Activated gamma-delta T cell treated with Interleukin-2 at 50 U/mL for 16 hours (primary cell): ENCODE results near the gene CERS4.
"Not testable (repeated sequence)": the region's sequence is repeated elsewhere in the genome, so short reads cannot be mapped to it uniquely, and the experiment has no call there.

Experiments
- DNase-seq: peaks from one replicate; pipeline ENCODE4 v3.0.0-alpha.2; 2020

Gene CERS4

GRCh38 chr19:8210421-8211101 lies 1.4 kb downstream of the CERS4 start:
- DNase-seq: no peak

GRCh38 chr19:8212212-8212611 lies 3.0 kb downstream of the CERS4 start:
- no peak for DNase-seq

- DNase-seq: no peak
These were observed 3.7 kb downstream of the CERS4 start for GRCh38 chr19:8212916-8213315.

GRCh38 chr19:8213827-8214672 lies 4.9 kb downstream of the CERS4 start:
- DNase-seq: no peak

- DNase-seq: no peak
These were observed 5.6 kb downstream of the CERS4 start for GRCh38 chr19:8214802-8215201.

- DNase-seq: no peak
These were observed 6.6 kb downstream of the CERS4 start for GRCh38 chr19:8215783-8216182.

GRCh38 chr19:8216357-8216756 lies 7.2 kb downstream of the CERS4 start:
- no peak for DNase-seq

GRCh38 chr19:8218127-8218526 lies 9.0 kb downstream of the CERS4 start:
- not testable (repeated sequence) for DNase-seq

- no peak for DNase-seq
These were observed 11.3 kb downstream of the CERS4 start for GRCh38 chr19:8220481-8220880.

GRCh38 chr19:8221161-8221560 lies 12.0 kb downstream of the CERS4 start:
- DNase-seq: no peak

GRCh38 chr19:8223442-8223841 lies 14.3 kb downstream of the CERS4 start:
- not testable (repeated sequence) for DNase-seq

- no peak for DNase-seq
These were observed 15.4 kb downstream of the CERS4 start for GRCh38 chr19:8224394-8225145.

GRCh38 chr19:8231073-8231604 lies 22.0 kb downstream of the CERS4 start:
- no peak for DNase-seq

- no peak for DNase-seq
These were observed 24.2 kb downstream of the CERS4 start for GRCh38 chr19:8233370-8233769.

- no peak for DNase-seq
These were observed 27.9 kb downstream of the CERS4 start for GRCh38 chr19:8237026-8237425.

GRCh38 chr19:8238251-8238650 lies 29.1 kb downstream of the CERS4 start:
- no peak for DNase-seq

GRCh38 chr19:8239528-8240273 lies 30.5 kb downstream of the CERS4 start:
- no peak for DNase-seq

- DNase-seq: peak; percentile 65
These were observed 31.4 kb downstream of the CERS4 start for GRCh38 chr19:8240274-8241229.

GRCh38 chr19:8241646-8242045 lies 32.5 kb downstream of the CERS4 start:
- no peak for DNase-seq

GRCh38 chr19:8242211-8242821 lies 33.1 kb downstream of the CERS4 start:
- no peak for DNase-seq

- DNase-seq: no peak
These were observed 34.0 kb downstream of the CERS4 start for GRCh38 chr19:8243146-8243545.
